ENCODE data around the gene GOLGA6L10.
"Not testable (repeated sequence)": the region's sequence is repeated elsewhere in the genome, so short reads cannot be mapped to it uniquely, and the experiment has no call there.

DNA sequence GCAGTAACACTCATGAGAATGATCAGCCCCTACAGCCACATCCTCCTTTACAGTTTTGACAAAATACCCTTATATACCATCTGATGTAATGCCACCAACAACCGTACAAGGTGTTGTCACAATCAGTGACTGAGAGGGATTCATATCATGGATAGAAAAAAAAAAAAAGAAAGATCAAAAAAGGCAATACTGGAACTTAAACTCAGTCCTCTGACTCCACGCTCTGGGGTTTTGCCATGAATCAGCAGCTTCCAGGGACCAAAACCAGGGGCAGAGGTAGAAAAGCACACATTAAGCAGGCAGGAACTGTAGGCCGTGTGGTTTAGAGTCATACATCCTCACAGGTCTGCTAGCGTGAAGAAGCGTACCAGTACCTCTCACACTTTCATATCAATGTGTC, 1.6 kb downstream of the GOLGA6L10 start:
- not testable (repeated sequence) for TF ChIP-seq HOXA7 (CRISPR knock-in tag; IDR thresholded peaks at IDR 0.05)
- TF ChIP-seq, protein P1, sequence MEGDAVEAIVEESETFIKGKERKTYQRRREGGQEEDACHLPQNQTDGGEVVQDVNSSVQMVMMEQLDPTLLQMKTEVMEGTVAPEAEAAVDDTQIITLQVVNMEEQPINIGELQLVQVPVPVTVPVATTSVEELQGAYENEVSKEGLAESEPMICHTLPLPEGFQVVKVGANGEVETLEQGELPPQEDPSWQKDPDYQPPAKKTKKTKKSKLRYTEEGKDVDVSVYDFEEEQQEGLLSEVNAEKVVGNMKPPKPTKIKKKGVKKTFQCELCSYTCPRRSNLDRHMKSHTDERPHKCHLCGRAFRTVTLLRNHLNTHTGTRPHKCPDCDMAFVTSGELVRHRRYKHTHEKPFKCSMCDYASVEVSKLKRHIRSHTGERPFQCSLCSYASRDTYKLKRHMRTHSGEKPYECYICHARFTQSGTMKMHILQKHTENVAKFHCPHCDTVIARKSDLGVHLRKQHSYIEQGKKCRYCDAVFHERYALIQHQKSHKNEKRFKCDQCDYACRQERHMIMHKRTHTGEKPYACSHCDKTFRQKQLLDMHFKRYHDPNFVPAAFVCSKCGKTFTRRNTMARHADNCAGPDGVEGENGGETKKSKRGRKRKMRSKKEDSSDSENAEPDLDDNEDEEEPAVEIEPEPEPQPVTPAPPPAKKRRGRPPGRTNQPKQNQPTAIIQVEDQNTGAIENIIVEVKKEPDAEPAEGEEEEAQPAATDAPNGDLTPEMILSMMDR (IDR thresholded peaks at IDR 0.05), result not testable (repeated sequence)
